Measurements from ENCODE around the gene EXD2. TPM values are rescaled to one million over a fixed set of nuclear protein-coding genes. Genes with fewer than 3 reads are reported as not detected.

EXD2 gene
- total and polyA plus RNA-seq, 9 donors: 11.3 to 23.1 (median 17.0) TPM

DNA sequence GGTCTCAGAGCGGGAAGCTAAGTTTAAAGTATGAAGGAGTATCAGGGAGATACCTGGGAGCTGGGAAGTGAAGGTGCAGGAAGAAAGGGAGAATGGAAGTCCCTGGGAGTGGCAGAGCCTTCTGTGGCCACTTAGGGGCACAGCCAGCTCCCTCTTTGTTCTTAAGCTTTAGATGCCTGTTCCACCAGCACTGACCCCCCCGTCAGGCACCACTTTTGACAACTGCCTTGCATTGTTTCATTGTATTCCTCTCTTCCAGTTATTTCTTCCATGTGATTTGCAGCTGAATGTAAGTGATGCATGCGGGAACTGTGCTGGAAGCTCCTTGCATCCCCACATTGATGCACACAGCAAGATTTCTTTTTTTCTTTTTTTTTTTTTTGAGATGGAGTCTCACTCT lies 71.2 kb downstream of the EXD2 start:
- Histone ChIP-seq H3K27ac (no peak overlapping the region), H3K4me3 (no peak overlapping the region), H3K36me3 (no peaks in the 10 kb centered on the region), H3K27me3 (no peaks in the 10 kb centered on the region), H3K9me3 (no peaks in the 10 kb centered on the region), H3K4me1 (ENCODE audit: insufficient read depth) (peaks cover 2% of the 10 kb centered on the region)
- TF ChIP-seq EP300 (IDR thresholded peaks at IDR 0.05) (no peak), POLR2A (IDR thresholded peaks at IDR 0.05) (no peak)
- TF ChIP-seq, protein P1, sequence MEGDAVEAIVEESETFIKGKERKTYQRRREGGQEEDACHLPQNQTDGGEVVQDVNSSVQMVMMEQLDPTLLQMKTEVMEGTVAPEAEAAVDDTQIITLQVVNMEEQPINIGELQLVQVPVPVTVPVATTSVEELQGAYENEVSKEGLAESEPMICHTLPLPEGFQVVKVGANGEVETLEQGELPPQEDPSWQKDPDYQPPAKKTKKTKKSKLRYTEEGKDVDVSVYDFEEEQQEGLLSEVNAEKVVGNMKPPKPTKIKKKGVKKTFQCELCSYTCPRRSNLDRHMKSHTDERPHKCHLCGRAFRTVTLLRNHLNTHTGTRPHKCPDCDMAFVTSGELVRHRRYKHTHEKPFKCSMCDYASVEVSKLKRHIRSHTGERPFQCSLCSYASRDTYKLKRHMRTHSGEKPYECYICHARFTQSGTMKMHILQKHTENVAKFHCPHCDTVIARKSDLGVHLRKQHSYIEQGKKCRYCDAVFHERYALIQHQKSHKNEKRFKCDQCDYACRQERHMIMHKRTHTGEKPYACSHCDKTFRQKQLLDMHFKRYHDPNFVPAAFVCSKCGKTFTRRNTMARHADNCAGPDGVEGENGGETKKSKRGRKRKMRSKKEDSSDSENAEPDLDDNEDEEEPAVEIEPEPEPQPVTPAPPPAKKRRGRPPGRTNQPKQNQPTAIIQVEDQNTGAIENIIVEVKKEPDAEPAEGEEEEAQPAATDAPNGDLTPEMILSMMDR (IDR thresholded peaks at IDR 0.05): no peak
- no peak for DNase-seq
- intact Hi-C loops (cut with DNase I): no loop called here
- 77 to 84% (median 81%) methylated on average over 3 of the region's 3 CpGs for WGBS, 3 donors

DNA sequence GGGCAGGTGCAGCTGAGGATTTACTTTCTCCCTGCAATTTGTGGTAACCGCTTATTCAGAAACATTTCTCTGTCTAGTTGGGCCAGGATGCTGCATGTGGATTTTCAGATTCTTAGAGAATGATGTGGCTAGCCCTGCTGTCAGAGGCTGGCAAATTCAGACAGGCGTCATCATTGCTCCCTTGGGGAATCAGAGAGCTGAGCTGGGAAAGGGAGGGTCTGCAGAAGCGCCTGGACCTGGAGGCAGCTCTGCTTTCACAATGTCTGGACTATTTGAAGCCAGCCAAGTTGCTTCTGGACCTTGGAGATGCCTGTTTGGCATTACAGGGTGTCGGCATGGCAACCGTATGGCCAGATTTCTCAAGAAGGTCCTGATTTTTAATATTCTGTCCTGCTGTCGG lies 72.1 kb downstream of the EXD2 start:
- Histone ChIP-seq H3K9me3 (no peaks in the 10 kb centered on the region), H3K36me3 (no peaks in the 10 kb centered on the region), H3K4me1 (ENCODE audit: insufficient read depth) (peaks cover 2% of the 10 kb centered on the region), H3K27ac (no peak overlapping the region), H3K27me3 (no peaks in the 10 kb centered on the region), H3K4me3 (no peak overlapping the region)
- DNase-seq: peak in 1 of 5 donors; percentile 47
- intact Hi-C loops (cut with DNase I): no loop called here
- TF ChIP-seq EP300 (IDR thresholded peaks at IDR 0.05) (no peak), POLR2A (IDR thresholded peaks at IDR 0.05) (no peak)
- TF ChIP-seq, protein P1 (IDR thresholded peaks at IDR 0.05): no peak
- 73 to 81% (median 78%) methylated on average over 6 of the region's 6 CpGs for WGBS, 3 donors

DNA sequence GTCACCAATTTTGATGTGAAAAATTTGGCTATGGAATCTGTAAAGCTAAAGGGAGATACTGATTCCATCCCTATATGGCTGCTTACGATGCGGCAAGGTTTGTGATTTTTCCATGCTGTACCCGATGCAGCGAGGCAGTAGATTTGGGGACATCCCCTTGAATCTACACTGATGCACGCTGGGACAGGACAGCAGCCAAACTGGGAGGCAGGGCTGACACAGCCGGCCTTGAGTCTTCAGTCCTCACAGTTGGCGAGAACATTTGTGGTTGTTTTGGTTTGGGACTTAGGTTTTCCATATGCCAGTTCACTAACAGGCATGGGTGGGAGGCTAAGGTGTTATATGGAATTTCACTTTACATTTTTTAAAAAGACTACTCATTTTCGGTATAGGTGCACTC lies 72.5 kb downstream of the EXD2 start:
- Histone ChIP-seq H3K9me3 (no peaks in the 10 kb centered on the region), H3K4me1 (ENCODE audit: insufficient read depth) (peaks cover 2% of the 10 kb centered on the region), H3K27me3 (no peaks in the 10 kb centered on the region), H3K27ac (no peak overlapping the region), H3K4me3 (no peak overlapping the region), H3K36me3 (no peaks in the 10 kb centered on the region)
- intact Hi-C loops (cut with DNase I): no loop called here
- DNase-seq: no peak
- TF ChIP-seq POLR2A (IDR thresholded peaks at IDR 0.05): no peak
- TF ChIP-seq EP300 (IDR thresholded peaks at IDR 0.05): no peak
- TF ChIP-seq, protein P1 (IDR thresholded peaks at IDR 0.05): no peak
- WGBS, 3 donors: 68 to 74% (median 70%) methylated on average over 8 of the region's 8 CpGs

DNA sequence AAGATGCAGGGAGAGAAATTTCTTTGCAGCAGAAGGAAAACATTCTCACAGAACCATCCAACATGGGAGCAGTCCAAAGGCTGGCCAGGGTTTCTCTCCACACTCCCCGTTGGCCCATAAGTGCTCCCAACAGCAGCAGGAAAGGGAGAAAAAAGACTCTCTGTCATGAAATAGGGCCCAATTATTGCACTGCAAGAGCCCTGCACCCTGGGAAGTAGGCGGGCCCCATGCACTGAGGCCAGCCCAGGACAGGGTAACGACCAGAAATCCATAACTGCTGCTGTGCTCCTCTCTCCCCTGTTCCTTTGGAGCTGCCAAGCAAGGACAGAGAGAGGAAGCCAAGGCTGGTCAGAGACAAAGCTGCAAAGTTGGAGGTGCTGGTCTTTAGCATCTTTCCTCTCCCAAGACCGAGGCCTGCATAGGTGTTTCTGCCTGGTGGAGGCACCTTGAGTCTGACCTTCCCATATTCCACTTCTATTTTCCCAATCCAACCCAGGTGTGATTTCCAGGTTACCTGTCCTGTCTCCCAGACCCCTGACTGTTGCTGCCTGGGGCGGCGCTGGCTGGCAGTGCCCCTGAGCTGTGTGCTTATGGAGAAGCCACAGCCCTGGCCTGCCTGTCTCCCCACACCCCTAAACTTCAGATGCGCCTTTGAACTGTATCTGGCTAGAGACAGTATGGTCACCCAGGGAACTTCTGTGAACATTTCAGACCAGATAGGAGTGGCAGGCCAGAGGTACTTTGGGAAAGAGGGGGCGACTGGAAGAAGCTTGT lies 75.5 kb downstream of the EXD2 start:
- no peaks in the 10 kb centered on the region for H3K4me1 ChIP-seq (ENCODE audit: insufficient read depth)
- no peak overlapping the region for H3K27ac ChIP-seq
- no peaks in the 10 kb centered on the region for H3K9me3 ChIP-seq
- WGBS, 3 donors: 85 to 91% (median 88%) methylated on average over 8 of the region's 8 CpGs
- intact Hi-C loops (cut with DNase I): no loop called here
- no peak overlapping the region for H3K4me3 ChIP-seq
- no peaks in the 10 kb centered on the region for H3K36me3 ChIP-seq
- H3K27me3 ChIP-seq: no peaks in the 10 kb centered on the region
- no peak for TF ChIP-seq POLR2A (IDR thresholded peaks at IDR 0.05)
- no peak for TF ChIP-seq EP300 (IDR thresholded peaks at IDR 0.05)
- TF ChIP-seq, protein P1 (IDR thresholded peaks at IDR 0.05): no peak
- DNase-seq: no peak

Data from ovary (tissue), 9 donors.